ENCODE measurements around the gene FNDC3B.

Gene FNDC3B

GRCh38 chr3:172156586-172156955 lies 117.2 kb downstream of the FNDC3B start:
- DNase-seq: peak; percentile 34

DNA sequence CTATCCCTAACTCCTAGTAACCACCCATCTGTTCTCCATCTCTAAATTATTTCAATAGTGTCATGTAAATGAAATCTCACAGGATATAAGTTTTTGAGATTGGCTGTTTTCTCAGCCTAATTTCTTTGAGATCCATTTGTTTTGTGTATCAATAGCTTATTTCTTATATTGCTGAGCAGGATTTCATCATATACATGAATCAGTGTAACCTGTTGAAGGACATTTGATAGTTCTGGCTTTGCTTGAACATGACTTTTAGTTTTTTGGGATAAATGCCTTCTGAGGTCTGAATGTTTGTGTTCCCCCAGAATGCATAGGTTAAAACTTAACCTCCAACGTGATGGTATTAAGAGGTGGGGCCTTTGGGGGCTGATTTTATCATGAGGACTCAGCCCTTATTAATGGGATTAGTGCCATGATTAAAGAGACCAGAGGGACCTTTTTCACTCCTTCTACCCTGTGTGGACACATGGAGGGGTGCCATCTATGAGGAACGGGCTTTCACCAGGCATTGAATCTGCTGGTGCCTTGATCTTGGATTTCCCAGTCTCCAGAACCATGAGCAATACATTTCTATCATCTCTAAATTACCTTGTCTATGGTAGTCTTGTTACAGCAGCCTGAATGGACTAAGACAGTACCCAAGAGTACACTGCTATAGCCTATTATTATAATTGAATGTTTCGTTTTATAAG lies 118.3 kb downstream of the FNDC3B start:
- DNase-seq: no peak

DNA sequence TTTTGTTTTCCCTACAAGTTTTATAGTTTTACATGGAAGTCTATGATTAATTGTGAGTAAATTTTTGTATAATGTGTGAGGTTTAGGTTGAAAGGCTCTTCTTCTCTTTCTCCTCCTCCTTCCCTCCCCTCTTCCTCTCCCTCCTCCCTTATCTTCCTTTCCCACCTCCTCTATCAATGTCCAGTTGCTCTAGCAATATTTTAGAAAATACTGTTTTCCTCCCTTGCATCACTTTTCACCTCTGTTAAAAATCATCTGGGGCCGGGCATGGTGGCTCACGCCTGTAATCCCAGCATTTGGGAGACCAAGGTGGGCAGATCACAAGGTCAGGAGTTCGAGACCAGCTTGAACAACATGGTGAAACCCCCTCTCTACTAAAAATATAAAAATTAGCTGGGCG lies 119.4 kb downstream of the FNDC3B start:
- DNase-seq: no peak

GRCh38 chr3:172159376-172159775 lies 120.0 kb downstream of the FNDC3B start:
- no peak for DNase-seq

DNA sequence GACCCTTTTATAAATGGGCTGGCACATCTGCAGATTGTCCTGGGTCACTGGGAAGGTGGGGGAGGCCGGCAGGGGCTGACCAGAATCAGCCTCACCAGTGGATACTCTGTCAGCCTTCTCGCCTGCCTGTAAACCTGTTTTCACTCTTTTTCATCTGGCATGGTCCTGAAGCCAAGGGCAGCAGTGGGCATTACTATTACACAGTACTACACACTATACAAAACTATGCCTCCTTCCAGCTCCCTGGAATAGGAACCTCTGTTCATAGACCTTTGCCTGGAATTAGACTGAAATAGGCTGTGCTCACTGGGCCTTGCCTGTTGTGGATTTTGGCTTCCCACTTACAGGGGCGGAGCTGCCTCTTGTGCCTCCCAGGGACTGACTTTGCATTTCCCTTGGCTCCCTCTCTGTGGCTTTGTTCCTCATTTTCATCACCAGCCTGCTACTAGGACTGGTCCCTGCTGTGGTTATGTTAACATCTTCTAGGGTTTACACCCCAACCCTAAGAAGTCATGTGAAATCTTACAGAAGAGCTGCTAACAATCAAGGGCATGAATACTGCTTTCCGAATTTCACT lies 120.7 kb downstream of the FNDC3B start:
- DNase-seq: no peak

DNA sequence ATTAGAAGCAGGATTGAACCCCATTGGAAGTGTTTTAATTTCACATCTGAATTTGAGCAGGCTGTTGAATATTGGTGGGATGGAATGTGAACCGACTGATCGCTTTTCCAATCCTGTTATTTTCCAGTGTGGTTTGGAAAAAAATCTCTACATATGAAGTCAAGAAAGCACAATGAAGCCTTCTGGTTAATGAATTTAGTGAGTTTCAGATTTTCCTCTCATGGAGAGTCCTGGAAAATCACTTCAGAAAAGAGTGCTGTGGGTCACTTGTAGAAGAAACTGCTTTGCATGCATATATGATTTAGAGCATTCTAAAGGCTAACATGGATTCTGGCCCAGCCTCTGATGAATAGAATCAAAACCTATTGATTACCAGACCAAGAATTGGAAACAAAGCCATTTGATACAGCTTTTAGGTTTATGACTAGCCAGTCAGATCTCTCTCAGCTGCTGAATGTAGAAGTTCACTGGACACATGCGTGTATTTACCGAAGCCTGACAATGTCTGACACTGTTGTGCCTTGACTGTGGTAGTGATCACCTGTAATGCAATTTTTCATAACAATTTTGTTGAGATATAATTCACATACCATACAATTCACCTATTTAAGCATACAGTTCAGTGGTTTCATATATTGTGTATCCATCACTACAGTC lies 121.9 kb downstream of the FNDC3B start:
- DNase-seq: no peak

DNA sequence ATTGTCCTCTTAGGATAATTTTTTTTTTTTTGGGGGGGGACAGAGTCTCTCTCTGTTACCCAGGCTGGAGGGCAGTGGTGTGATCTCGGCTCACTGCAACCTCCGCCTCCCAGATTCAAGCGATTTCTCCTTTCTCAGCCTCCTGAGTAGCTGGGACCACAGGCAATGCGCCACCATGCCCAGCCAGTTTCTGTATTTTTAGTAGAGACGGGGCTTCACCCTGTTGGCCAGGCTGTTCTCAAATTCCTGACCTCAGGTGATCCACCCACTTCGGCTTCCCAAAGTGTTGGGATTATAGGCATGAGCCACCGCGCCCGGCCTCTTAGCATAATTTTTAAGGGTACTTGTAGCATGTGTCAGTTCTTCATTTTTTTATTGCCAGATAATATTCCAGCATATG lies 122.6 kb downstream of the FNDC3B start:
- no peak for DNase-seq

GRCh38 chr3:172163320-172163719 lies 123.9 kb downstream of the FNDC3B start:
- DNase-seq: no peak

DNA sequence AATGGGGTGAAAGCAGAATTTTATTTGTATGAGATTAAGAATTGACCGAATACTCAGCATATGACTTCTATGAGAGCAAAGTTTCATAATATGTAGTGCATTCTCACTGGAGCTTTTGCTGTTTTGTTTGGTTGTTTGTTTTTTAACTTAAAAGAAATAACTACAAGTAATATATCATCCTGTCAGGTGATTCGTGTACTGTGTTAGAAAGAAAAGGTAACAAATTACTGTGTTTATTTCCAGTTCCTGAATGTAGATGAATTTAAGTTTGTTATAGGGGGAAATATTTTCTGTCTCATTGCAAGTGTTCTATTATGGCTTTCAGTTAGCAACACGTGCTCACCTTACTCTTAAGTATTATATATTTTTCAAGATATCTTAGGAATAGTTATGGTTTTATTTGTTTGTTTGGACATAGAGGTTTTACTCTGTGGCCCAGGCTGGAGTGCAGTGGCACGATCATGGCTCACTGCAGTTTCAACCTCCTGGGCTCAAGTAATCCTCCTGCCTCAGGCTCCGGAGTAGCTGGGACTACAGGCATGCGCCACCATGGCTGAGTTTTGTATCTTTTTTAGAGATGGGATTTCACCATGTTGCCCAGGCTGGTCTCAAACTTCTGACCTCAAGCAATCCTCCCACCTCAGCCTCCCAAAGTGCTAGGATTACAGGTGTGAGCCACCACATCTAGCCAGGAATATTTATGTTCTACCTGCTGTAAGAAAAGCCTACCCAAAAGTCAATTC lies 125.4 kb downstream of the FNDC3B start:
- DNase-seq: no peak

DNA sequence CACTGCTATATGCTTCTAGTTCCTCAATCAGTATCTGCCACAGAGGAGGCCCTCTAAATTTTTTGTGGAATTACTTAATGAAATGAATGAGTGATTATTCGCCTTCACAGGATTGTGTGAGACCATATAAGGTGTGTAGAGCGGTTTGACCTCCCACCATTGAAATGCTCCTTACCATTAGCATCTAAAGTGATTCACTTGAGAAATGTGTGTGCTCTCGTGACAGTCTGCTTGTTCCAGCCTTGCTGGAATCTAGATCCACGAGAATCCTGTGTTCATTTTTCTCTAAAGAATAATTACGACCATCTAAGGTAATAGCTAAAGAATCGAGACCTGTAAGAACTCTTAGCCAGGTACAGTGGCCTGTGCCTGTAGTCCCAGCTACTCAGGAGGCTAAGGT lies 126.9 kb downstream of the FNDC3B start:
- no peak for DNase-seq

DNA sequence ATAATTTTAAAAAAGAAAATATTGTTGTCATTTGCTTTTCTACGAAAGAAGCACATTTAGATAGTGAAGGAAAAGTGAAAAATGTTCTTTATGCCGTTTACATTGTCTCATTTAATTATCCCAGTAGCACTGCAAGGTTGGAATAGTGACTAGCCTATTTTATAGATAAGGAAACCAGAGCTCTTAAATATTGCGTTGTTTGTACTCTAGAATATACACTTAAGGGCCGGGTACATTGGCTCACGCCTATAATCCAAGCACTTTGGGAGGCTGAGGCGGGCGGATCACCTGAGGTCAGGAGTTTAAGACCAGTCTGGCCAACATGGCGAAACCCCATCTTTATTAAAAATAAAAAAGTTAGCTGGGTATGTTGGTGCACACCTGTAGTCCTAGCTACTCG lies 127.5 kb downstream of the FNDC3B start:
- DNase-seq: no peak

- no peak for DNase-seq
Measured at GRCh38 chr3:172167892-172168648, 128.7 kb downstream of the FNDC3B start.

DNA sequence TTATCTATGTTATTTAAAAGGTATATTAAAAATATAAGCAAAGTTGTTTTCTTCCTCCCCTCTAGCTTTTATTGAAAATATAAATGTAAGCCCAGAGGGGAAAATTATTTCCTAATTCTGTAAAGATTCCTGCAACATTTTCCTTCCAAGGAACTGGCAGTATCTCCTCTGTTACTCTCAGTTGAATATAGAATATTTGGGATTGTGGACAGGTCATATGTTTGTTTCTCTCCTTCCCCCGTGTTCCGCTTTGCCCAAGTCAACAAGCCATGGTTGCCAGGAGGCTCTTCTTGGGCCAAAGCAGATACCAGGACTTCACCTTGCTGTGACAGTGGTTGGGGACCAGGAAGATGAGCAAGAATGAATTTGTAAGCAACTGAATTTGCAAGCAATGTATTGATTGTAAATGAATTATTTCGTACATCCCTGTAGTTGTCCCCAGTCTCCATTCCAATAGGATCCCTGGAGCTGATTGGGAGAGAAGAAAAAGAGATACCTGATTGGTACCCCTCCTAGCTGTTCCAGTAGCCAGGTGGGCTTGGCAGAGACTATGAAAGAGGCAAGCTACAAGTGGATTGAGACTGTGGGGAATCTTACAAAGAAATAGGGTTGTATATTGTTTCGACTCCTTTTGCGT lies 130.8 kb downstream of the FNDC3B start:
- no peak for DNase-seq

DNA sequence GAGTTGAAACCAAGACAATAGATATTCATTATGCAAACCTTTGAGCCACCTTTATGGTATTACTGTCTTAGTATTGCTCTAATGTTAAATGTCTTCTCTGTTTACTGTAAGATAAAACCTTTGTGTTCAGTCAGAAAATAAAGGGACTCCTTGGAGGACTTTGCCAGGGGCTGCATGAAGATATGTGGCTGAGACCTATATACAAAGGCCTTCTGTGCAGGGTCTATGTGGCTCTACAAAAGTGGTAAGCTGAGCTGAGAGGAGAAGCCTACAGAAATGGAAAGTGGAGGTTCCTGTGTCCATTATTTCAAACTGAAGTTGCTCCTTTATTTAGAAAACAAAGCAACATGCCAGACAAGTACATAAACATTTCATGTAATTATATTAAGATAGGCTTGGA lies 131.5 kb downstream of the FNDC3B start:
- DNase-seq: no peak

DNA sequence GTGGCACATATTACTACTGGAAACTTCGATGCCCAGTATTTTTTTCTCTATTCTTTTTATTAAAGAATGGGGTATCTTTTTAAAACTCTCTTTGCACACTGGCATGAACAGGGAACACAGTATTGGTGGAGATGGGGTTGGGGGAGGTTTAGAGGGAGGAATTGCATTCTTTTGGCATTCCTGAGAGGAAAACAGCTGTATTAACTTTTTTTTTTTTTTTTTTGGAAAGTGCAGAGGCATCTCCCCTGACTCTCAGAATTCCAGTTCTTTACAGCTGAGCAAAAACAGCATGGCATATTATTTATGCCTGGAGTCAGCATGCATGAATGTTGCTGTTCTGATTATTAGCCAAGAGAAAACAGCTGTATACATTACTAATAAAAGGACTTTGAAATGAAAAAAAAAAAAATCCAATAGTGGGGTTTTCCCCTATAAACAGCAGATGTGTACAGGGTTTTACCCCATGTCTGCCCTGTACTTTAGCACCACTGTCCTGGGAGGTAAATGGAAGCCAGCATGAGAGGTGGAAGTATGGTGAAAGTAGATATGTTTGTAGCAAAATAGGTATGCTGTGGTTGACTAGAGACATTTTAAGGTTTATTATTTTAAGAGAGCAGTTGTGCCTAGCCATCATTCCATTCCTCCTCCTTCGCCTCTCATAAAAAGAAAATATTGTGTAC lies 132.2 kb downstream of the FNDC3B start:
- no peak for DNase-seq

- DNase-seq: no peak
Measured at GRCh38 chr3:172173316-172174254, 134.2 kb downstream of the FNDC3B start.

DNA sequence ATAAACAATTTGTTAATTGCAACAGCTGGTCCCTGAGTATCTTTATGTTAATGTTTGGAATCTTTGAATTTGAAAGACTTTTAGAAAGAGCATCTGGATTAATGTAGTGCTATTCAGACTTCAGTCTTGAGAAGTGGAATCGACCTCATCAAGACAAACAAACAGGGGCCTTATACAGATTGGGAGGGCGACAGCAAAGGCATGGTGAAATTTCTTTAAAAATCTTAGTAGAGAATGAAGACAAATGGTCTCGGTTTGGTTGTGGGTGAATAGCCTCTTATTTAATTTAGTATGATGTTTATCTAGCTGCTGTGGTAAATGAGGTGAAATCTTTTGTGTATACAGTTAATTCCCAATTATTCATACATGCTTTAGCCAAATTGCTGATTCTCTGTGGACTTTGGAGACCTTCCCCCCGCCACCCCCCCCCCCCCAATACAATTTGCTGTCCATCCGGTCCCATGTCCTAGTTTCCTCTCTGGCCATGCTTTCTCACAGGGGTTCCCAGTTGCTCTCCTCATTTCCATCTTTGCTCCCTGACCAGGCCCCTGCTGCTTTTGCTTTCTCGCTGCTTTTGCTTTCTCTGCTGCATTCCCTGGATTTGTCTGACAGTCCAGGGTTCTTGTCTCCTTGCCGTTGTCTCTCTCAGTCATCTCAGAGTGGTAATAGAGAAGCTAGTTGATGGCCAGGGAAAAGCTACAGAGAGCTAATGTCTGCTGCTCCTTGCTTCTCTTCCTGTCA lies 135.3 kb downstream of the FNDC3B start:
- DNase-seq: no peak

DNA sequence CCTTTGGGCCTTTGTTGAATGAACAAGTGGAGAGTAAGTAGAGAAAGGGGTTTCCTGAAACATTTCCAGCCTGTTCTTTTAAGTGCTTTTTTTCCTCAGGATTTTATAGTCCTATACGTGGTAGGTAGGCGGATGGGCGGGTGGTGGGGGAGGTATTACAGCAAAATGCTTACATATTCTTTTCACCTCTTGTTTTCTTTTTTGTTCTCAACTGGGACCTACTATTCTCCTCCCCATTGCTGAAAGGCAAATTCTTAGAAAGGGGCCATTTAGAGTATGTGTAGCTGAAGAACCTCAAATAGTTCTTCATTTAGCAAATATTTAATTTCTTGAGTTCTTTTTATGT lies 135.8 kb downstream of the FNDC3B start:
- DNase-seq: no peak

- DNase-seq: no peak
Measured at GRCh38 chr3:172176061-172176770, 136.8 kb downstream of the FNDC3B start.

GRCh38 chr3:172177046-172177445 lies 137.7 kb downstream of the FNDC3B start:
- DNase-seq: no peak
